IMR-90 (cell line): Measurements from ENCODE around the gene B4GALNT2. TPM values are rescaled to one million over a fixed set of nuclear protein-coding genes. Genes with fewer than 3 reads are reported as not detected.

Experiments used
- ATAC-seq: fragments of 200-7000 bp; cut with Tn5 transposase; 2 replicates; pipeline ENCODE4 v1.9.1; 2020; ENCODE audit warnings: low read depth, mild to moderate bottlenecking, moderate library complexity
- BruUV-seq: library from RNA; stranded (reverse); fragments of 400-500 nt; replicated peaks from 2 replicates; lab custom pipeline; 2021; lab: Mats Ljungman, UMichigan
- CTCF ChIA-PET: fragments of 300-600 bp; formaldehyde crosslinking; extraction: SDS; loops from one replicate; lab custom pipeline; 2021; ENCODE audit warnings: antibody characterized with exemption; lab: Yijun Ruan, JAX
- POLR2A ChIA-PET: fragments of 300-600 bp; sonication (Branson Sonifier 250); formaldehyde crosslinking; loops from one replicate; lab custom pipeline; 2022; ENCODE audit warnings: antibody characterized with exemption; ENCODE audit not compliant: unreplicated experiment; lab: Charles Lee
- DNase-seq: peaks from one replicate; pipeline ENCODE4 v3.0.0; 2013
- H2AFZ ChIP-seq: replicated peaks from 2 replicates; pipeline ENCODE3; 2013; ENCODE audit warnings: low read length, mild to moderate bottlenecking; ENCODE audit not compliant: poor library complexity
- H2AK5ac ChIP-seq: 2 replicates; pipeline ENCODE4 v1.6.1; 2013; ENCODE audit warnings: low read depth, low read length, inconsistent platforms
- H2AK9ac ChIP-seq: replicated peaks from 2 replicates; pipeline ENCODE3; 2013; ENCODE audit warnings: mild to moderate bottlenecking, low read depth, low read length, moderate library complexity; ENCODE audit not compliant: poor library complexity
- H2BK120ac ChIP-seq: 2 replicates; pipeline ENCODE4 v1.6.1; 2013; ENCODE audit warnings: low read depth, low read length, inconsistent platforms
- H2BK15ac ChIP-seq: 3 replicates; pipeline ENCODE4 v1.6.1; 2013; ENCODE audit warnings: low read depth, low read length, inconsistent platforms
- H2BK20ac ChIP-seq: 2 replicates; pipeline ENCODE4 v1.6.1; 2013; ENCODE audit warnings: low read depth, mild to moderate bottlenecking, inconsistent platforms, low read length, moderate library complexity
- H2BK5ac ChIP-seq: 2 replicates; pipeline ENCODE4 v1.6.1; 2013; ENCODE audit warnings: mild to moderate bottlenecking, low read depth, low read length, inconsistent platforms; ENCODE audit not compliant: poor library complexity, severe bottlenecking
- H3K14ac ChIP-seq: replicated peaks from 2 replicates; pipeline ENCODE4 v1.6.1; 2013; ENCODE audit warnings: low read depth, low read length, inconsistent platforms
- H3K18ac ChIP-seq: 2 replicates; pipeline ENCODE4 v1.6.1; 2013; ENCODE audit warnings: low read depth, low read length, control low read depth
- H3K23ac ChIP-seq: 2 replicates; pipeline ENCODE4 v1.6.1; 2013; ENCODE audit warnings: low read depth, low read length, inconsistent platforms
- H3K27ac ChIP-seq: 2 replicates; pipeline ENCODE4 v1.5.1; 2013; ENCODE audit warnings: mild to moderate bottlenecking, control low read depth, low read length; ENCODE audit not compliant: insufficient read depth
- H3K27me3 ChIP-seq: 2 replicates; pipeline ENCODE4 v1.6.1; 2013; ENCODE audit warnings: low read length; ENCODE audit not compliant: control insufficient read depth, insufficient read depth
- H3K36me3 ChIP-seq: 2 replicates; pipeline ENCODE4 v1.6.1; 2013; ENCODE audit warnings: low read length, mixed read lengths; ENCODE audit not compliant: control insufficient read depth, insufficient read depth
- H3K4ac ChIP-seq: 2 replicates; pipeline ENCODE4 v1.6.1; 2013; ENCODE audit warnings: low read depth, low read length, inconsistent platforms
- H3K4me1 ChIP-seq: 2 replicates; pipeline ENCODE4 v1.6.1; 2013; ENCODE audit warnings: low read length, mixed read lengths; ENCODE audit not compliant: control insufficient read depth, insufficient read depth
- H3K4me2 ChIP-seq: 2 replicates; pipeline ENCODE4 v1.6.1; 2013; ENCODE audit warnings: low read depth, mild to moderate bottlenecking, control low read depth, low read length, moderate library complexity
- H3K4me3 ChIP-seq: 2 replicates; pipeline ENCODE4 v1.5.1; 2013; ENCODE audit warnings: low read depth, mild to moderate bottlenecking, control low read depth, low read length, moderate library complexity; ENCODE audit not compliant: insufficient read depth
- H3K56ac ChIP-seq: 2 replicates; pipeline ENCODE4 v1.6.1; 2013; ENCODE audit warnings: low read length, inconsistent platforms; ENCODE audit not compliant: insufficient read depth; ENCODE audit errors: extremely low read depth
- H3K79me1 ChIP-seq, 2 experiments: 2 replicates each; pipeline ENCODE4 v1.6.1; 2013; ENCODE audit warnings: low read length in 2 of 2, inconsistent platforms in 1 of 2, low read depth in 1 of 2
- H3K9ac ChIP-seq: 2 replicates; pipeline ENCODE4 v1.6.1; 2013; ENCODE audit warnings: low read depth, low read length, control low read depth
- H3K9me1 ChIP-seq: 2 replicates; pipeline ENCODE4 v1.6.1; 2013; ENCODE audit warnings: low read length, inconsistent platforms; ENCODE audit not compliant: insufficient read depth
- H3K9me3 ChIP-seq: 2 replicates; pipeline ENCODE4 v1.6.1; 2013; ENCODE audit warnings: low read length; ENCODE audit not compliant: control insufficient read depth, insufficient read depth
- H4K20me1 ChIP-seq: 2 replicates; pipeline ENCODE4 v1.6.1; 2013; ENCODE audit warnings: low read length, inconsistent platforms; ENCODE audit not compliant: insufficient read depth
- H4K5ac ChIP-seq: 2 replicates; pipeline ENCODE4 v1.6.1; 2013; ENCODE audit warnings: mild to moderate bottlenecking, low read depth, low read length, control low read depth
- H4K8ac ChIP-seq, 2 experiments: 2 replicates each; pipeline ENCODE4 v1.6.1; 2013; ENCODE audit warnings: low read depth in 2 of 2, low read length in 2 of 2, control low read depth in 1 of 2, inconsistent platforms in 1 of 2
- H4K91ac ChIP-seq: 2 replicates; pipeline ENCODE4 v1.6.1; 2013; ENCODE audit warnings: low read depth, low read length, inconsistent platforms; ENCODE audit not compliant: insufficient read depth
- BHLHE40 ChIP-seq: fragments of 150-350 bp; IDR thresholded peaks from 2 replicates; pipeline ENCODE4 v1.6.1; 2016; ENCODE audit warnings: mild to moderate bottlenecking, low read depth, low read length
- CTCF ChIP-seq: conservative IDR thresholded peaks from 2 replicates; pipeline ENCODE4 v1.5.1; 2012; ENCODE audit warnings: mild to moderate bottlenecking, low read depth, low read length, improper control_type of control experiment
- ELK1 ChIP-seq: fragments of 150-350 bp; IDR thresholded peaks from 2 replicates; pipeline ENCODE4 v1.6.1; 2016; ENCODE audit warnings: low read depth, mild to moderate bottlenecking, low read length, moderate library complexity, borderline replicate concordance
- MXI1 ChIP-seq: IDR thresholded peaks from 2 replicates; pipeline ENCODE4 v1.6.1; 2012; ENCODE audit warnings: low read depth, mild to moderate bottlenecking, low read length, moderate library complexity, borderline replicate concordance
- NFE2L2 ChIP-seq: fragments of 150-350 bp; IDR thresholded peaks from 2 replicates; pipeline ENCODE4 v1.6.1; 2016; ENCODE audit warnings: low read depth, mild to moderate bottlenecking, low read length
- POLR2A ChIP-seq: IDR thresholded peaks from 2 replicates; pipeline ENCODE4 v1.6.1; 2012; ENCODE audit warnings: mild to moderate bottlenecking, low read depth, low read length
- RAD21 ChIP-seq: IDR thresholded peaks from 2 replicates; pipeline ENCODE4 v1.6.1; 2012; ENCODE audit warnings: low read length, improper control_type of control experiment
- RCOR1 ChIP-seq: IDR thresholded peaks from 2 replicates; pipeline ENCODE4 v1.6.1; 2012; ENCODE audit warnings: mild to moderate bottlenecking, low read length, improper control_type of control experiment; ENCODE audit not compliant: insufficient replicate concordance
- RFX5 ChIP-seq: IDR thresholded peaks from 2 replicates; pipeline ENCODE4 v1.8.0; 2012; ENCODE audit warnings: low read depth, mild to moderate bottlenecking, low read length, moderate library complexity
- USF2 ChIP-seq: fragments of 150-350 bp; IDR thresholded peaks from 2 replicates; pipeline ENCODE4 v1.6.1; 2017; ENCODE audit warnings: mild to moderate bottlenecking, antibody characterized with exemption, low read length, low read depth
- WGBS, 2 experiments: methylation state at CpG; one replicate each; pipeline versions ENCODE4 v1.1.5 to v1.1.7; 2013; ENCODE audit warnings: missing lambda C conversion rate in 2 of 2; ENCODE audit not compliant: insufficient read length in 1 of 2; ENCODE audit errors: extremely low coverage in 2 of 2; 5-methylcytosine and 5-hydroxymethylcytosine counted together
- dilution Hi-C: fragments of 300-500 bp; cut with HindIII; formaldehyde crosslinking; loops from one replicate; pipeline ENCODE4 v1.14.3; 2018; ENCODE audit warnings: low sequenced_read_pairs; ENCODE audit not compliant: unreplicated experiment
- in situ Hi-C: fragments of 300-500 bp; cut with MboI; formaldehyde crosslinking; loops from 3 replicates; pipeline ENCODE4 v1.14.3; 2019; ENCODE audit warnings: low sequenced_read_pairs, inconsistent platforms, mixed read lengths
- intact Hi-C: fragments of 100-400 bp; cut with micrococcal nuclease; formaldehyde crosslinking; loops from 2 replicates; pipeline ENCODE4 v1.10.0; 2022
- polyA plus RNA-seq, 3 experiments: library from polyadenylated mRNA; depleted of rRNA; stranded (reverse); fragments of >200 nt; gene quantifications; 2 replicates each; pipeline ENCODE4 v1.2.3, GENCODE V29; 2012; ENCODE audit warnings: low replicate concordance in 1 of 3
- total RNA-seq: library from RNA; depleted of rRNA; stranded (reverse); fragments of >200 nt; gene quantifications from 2 replicates; pipeline ENCODE4 v1.2.3, GENCODE V29; 2012

B4GALNT2 gene
- total and polyA plus RNA-seq, 2 of the 4 experiments (the other 2 are of a cell fraction) = not detected

- no peak overlapping the region for H2AK5ac ChIP-seq
- H2BK20ac ChIP-seq = no peak overlapping the region
- intact Hi-C loops (loop anchor here (10.0 kb wide), 1 partner anchor 867 kb away; no protein-coding TSS in a partner anchor), in situ Hi-C loops (no loop called here), dilution Hi-C loops (no loop called here)
- H3K4ac ChIP-seq = no peak overlapping the region
- H3K23ac ChIP-seq = no peak overlapping the region
- no peak overlapping the region for H2BK5ac ChIP-seq
- no peaks in the 10 kb centered on the region for H3K79me1 ChIP-seq
- H3K4me2 ChIP-seq = no peak overlapping the region
- CTCF ChIA-PET = no interaction called here
- ATAC-seq (no peak), DNase-seq (no peak)
- H4K91ac ChIP-seq = no peak overlapping the region
- POLR2A ChIA-PET = interaction anchor here (0.6 kb wide), 1 partner anchor 61 kb away, joined by 8 read pairs; no protein-coding TSS in a partner anchor
- H4K8ac ChIP-seq = no peak overlapping the region
- H2BK120ac ChIP-seq = no peak overlapping the region
- H2BK15ac ChIP-seq = no peak overlapping the region
- H3K14ac ChIP-seq = no peak overlapping the region
- no peaks in the 10 kb centered on the region for H4K20me1 ChIP-seq
- no peak overlapping the region for H3K27ac ChIP-seq
- no peak overlapping the region for H2AFZ ChIP-seq
- no peaks in the 10 kb centered on the region for H3K4me1 ChIP-seq
- no peak for TF ChIP-seq RCOR1
- no peak for TF ChIP-seq NFE2L2
- no peak for TF ChIP-seq RFX5
- TF ChIP-seq POLR2A = no peak
- TF ChIP-seq CTCF = no peak
- no peak for TF ChIP-seq ELK1
- TF ChIP-seq RAD21 = no peak
- TF ChIP-seq BHLHE40 = no peak
- no peak for TF ChIP-seq MXI1
- no peak for TF ChIP-seq USF2
- H3K27me3 ChIP-seq = peaks cover 3% of the 10 kb centered on the region; the same call in 1 of the 2 replicates
- BruUV-seq = no TSS peak
- H3K56ac ChIP-seq = no peak overlapping the region
- H3K36me3 ChIP-seq = no peaks in the 10 kb centered on the region
- no peak overlapping the region for H2AK9ac ChIP-seq
- H3K9me3 ChIP-seq = no peaks in the 10 kb centered on the region
- H3K4me3 ChIP-seq = no peak overlapping the region
- no peak overlapping the region for H4K5ac ChIP-seq
- no peak overlapping the region for H3K9ac ChIP-seq
- WGBS, 2 experiments = no CpG with 5 or more reads among the region's 2 CpGs
- H3K9me1 ChIP-seq = 0 out of 2 replicates have a peak, but pooled peaks cover 4% of the 10 kb centered on the region
- no peak overlapping the region for H3K18ac ChIP-seq
Observed at GRCh38 chr17:49198211-49198610, 65.6 kb downstream of the B4GALNT2 start.
